GM19468 (cell line): ENCODE data around the gene PARD3.
"Not testable (repeated sequence)": the region's sequence is repeated elsewhere in the genome, so short reads cannot be mapped to it uniquely, and the experiment has no call there.

Experiments
- ATAC-seq: cut with Tn5 transposase; IDR thresholded peaks from one replicate; pipeline ENCODE4 v1.9.1; 2021; ENCODE audit warnings: mild to moderate bottlenecking, moderate library complexity, moderate number of reproducible peaks; ENCODE audit not compliant: unreplicated experiment; ENCODE audit errors: extremely low read depth

Gene PARD3

GRCh38 chr10:34748767-34749166 is 66.3 kb downstream of the PARD3 start:
- no peak for ATAC-seq

GRCh38 chr10:34748357-34748756 is 66.7 kb downstream of the PARD3 start:
- no peak for ATAC-seq

GRCh38 chr10:34746094-34746493 is 69.0 kb downstream of the PARD3 start:
- ATAC-seq: no peak

GRCh38 chr10:34745244-34745643 is 69.9 kb downstream of the PARD3 start:
- no peak for ATAC-seq

- ATAC-seq: no peak
These were observed 70.5 kb downstream of the PARD3 start for GRCh38 chr10:34744590-34744989.

GRCh38 chr10:34743814-34744213 is 71.3 kb downstream of the PARD3 start:
- no peak for ATAC-seq

- ATAC-seq: no peak
These were observed 72.6 kb downstream of the PARD3 start for GRCh38 chr10:34742456-34742855.

- not testable (repeated sequence) for ATAC-seq
These were observed 74.0 kb downstream of the PARD3 start for GRCh38 chr10:34741087-34741486.

- no peak for ATAC-seq
These were observed 74.8 kb downstream of the PARD3 start for GRCh38 chr10:34740321-34740720.

GRCh38 chr10:34739915-34740314 is 75.2 kb downstream of the PARD3 start:
- ATAC-seq: no peak

GRCh38 chr10:34737772-34738169 is 77.3 kb downstream of the PARD3 start:
- ATAC-seq: no peak

GRCh38 chr10:34736976-34737771 is 77.9 kb downstream of the PARD3 start:
- no peak for ATAC-seq

GRCh38 chr10:34734918-34735317 is 80.2 kb downstream of the PARD3 start:
- no peak for ATAC-seq

GRCh38 chr10:34732926-34733325 is 82.2 kb downstream of the PARD3 start:
- ATAC-seq: no peak

GRCh38 chr10:34731885-34732701 is 83.0 kb downstream of the PARD3 start:
- no peak for ATAC-seq

GRCh38 chr10:34731213-34731612 is 83.9 kb downstream of the PARD3 start:
- ATAC-seq: no peak

- no peak for ATAC-seq
These were observed 84.4 kb downstream of the PARD3 start for GRCh38 chr10:34730726-34731125.

GRCh38 chr10:34729619-34730018 is 85.5 kb downstream of the PARD3 start:
- ATAC-seq: no peak

GRCh38 chr10:34728361-34728760 is 86.7 kb downstream of the PARD3 start:
- no peak for ATAC-seq

- no peak for ATAC-seq
These were observed 87.5 kb downstream of the PARD3 start for GRCh38 chr10:34727595-34728033.

GRCh38 chr10:34726862-34727261 is 88.2 kb downstream of the PARD3 start:
- ATAC-seq: no peak
